ENCODE data around the gene ERVK3-1.

- no peak for TF ChIP-seq CTCF (IDR thresholded peaks at IDR 0.05)
- TF ChIP-seq TCF7L2 (IDR thresholded peaks at IDR 0.05; ENCODE audit: low read depth, low read length): no peak
Observed at GRCh38 chr19:58335630-58336029, 30.5 kb downstream of the ERVK3-1 start.
